Measurements from ENCODE around the gene TTYH2.

GRCh38 chr17:74194682-74195081 is 18.7 kb upstream of the TTYH2 start:
- TF ChIP-seq EZH2 (IDR thresholded peaks at IDR 0.05; ENCODE audit: insufficient read depth, poor library complexity, severe bottlenecking), result no peak
- no peak for TF ChIP-seq EZH2phosphoT487 (IDR thresholded peaks at IDR 0.05; ENCODE audit: insufficient read depth, low read depth)
